DLD1 (cell line): ENCODE results near the gene IL1R1.
"Not testable (repeated sequence)": the region's sequence is repeated elsewhere in the genome, so short reads cannot be mapped to it uniquely, and the experiment has no call there.

Experiments
- in situ Hi-C: cut with HindIII; loops from 2 replicates; pipeline ENCODE4 v1.10.0; 2017; ENCODE audit warnings: low sequenced_read_pairs

The IL1R1 gene

GRCh38 chr2:102110596-102111334 is 31.8 kb upstream of the IL1R1 start:
- in situ Hi-C loops: no loop called here

GRCh38 chr2:102111823-102112222 is 30.7 kb upstream of the IL1R1 start:
- in situ Hi-C loops: no loop called here

- in situ Hi-C loops: no loop called here
Measured at GRCh38 chr2:102112271-102112670, 30.3 kb upstream of the IL1R1 start.

- in situ Hi-C loops: no loop called here
Measured at GRCh38 chr2:102112692-102113665, 29.6 kb upstream of the IL1R1 start.

GRCh38 chr2:102114290-102114721 is 28.2 kb upstream of the IL1R1 start:
- in situ Hi-C loops: no loop called here

GRCh38 chr2:102114851-102115497 is 27.6 kb upstream of the IL1R1 start:
- in situ Hi-C loops: no loop called here

GRCh38 chr2:102116630-102117471 is 25.7 kb upstream of the IL1R1 start:
- in situ Hi-C loops: no loop called here

GRCh38 chr2:102117472-102117858 is 25.1 kb upstream of the IL1R1 start:
- in situ Hi-C loops: no loop called here

GRCh38 chr2:102119255-102119654 is 23.3 kb upstream of the IL1R1 start:
- in situ Hi-C loops: no loop called here

GRCh38 chr2:102120261-102120660 is 22.3 kb upstream of the IL1R1 start:
- in situ Hi-C loops: no loop called here

GRCh38 chr2:102120701-102121159 is 21.8 kb upstream of the IL1R1 start:
- in situ Hi-C loops: no loop called here

- in situ Hi-C loops: no loop called here
Measured at GRCh38 chr2:102122115-102122514, 20.4 kb upstream of the IL1R1 start.

GRCh38 chr2:102122909-102123308 is 19.6 kb upstream of the IL1R1 start:
- in situ Hi-C loops: no loop called here

- in situ Hi-C loops: not testable (repeated sequence)
Measured at GRCh38 chr2:102124421-102124820, 18.1 kb upstream of the IL1R1 start.

- in situ Hi-C loops: no loop called here
Measured at GRCh38 chr2:102126169-102126568, 16.4 kb upstream of the IL1R1 start.

GRCh38 chr2:102126660-102127059 is 15.9 kb upstream of the IL1R1 start:
- in situ Hi-C loops: no loop called here

GRCh38 chr2:102129082-102129481 is 13.5 kb upstream of the IL1R1 start:
- in situ Hi-C loops: no loop called here

- in situ Hi-C loops: no loop called here
Measured at GRCh38 chr2:102129951-102130646, 12.4 kb upstream of the IL1R1 start.

GRCh38 chr2:102130647-102130991 is 11.9 kb upstream of the IL1R1 start:
- in situ Hi-C loops: no loop called here

GRCh38 chr2:102131564-102131963 is 11.0 kb upstream of the IL1R1 start:
- in situ Hi-C loops: no loop called here
